Tibial artery (tissue), 4 donors: ENCODE measurements around the gene CRACR2B.

Experiments used
- DNase-seq, 2 donors: peaks; one replicate each; pipeline ENCODE4 v3.0.0-alpha.2; 2019
- H3K27ac ChIP-seq, 2 donors: fragments of 200-600 bp; sonication (generic) in 1 of 2; 1 replicate in 1 of 2; 2 replicates in 1 of 2; pipeline ENCODE4 v1.5.1; 2018 to 2019; ENCODE audit warnings: mild to moderate bottlenecking in 1 of 2
- H3K27me3 ChIP-seq, 2 donors: fragments of 200-600 bp; sonication (generic) in 1 of 2; one replicate each; pipeline versions ENCODE4 v1.5.1 to v1.6.0; 2016 to 2019
- H3K36me3 ChIP-seq, 3 donors: fragments of 200-600 bp; sonication (generic) in 2 of 3; one replicate each; pipeline ENCODE4 v1.5.1; 2016 to 2019; ENCODE audit warnings: mild to moderate bottlenecking in 2 of 3
- H3K4me1 ChIP-seq, 4 donors: fragments of 200-600 bp; sonication (generic) in 2 of 4; 1 replicate in 3 of 4; 2 replicates in 1 of 4; pipeline ENCODE4 v1.5.1; 2016 to 2019
- H3K4me3 ChIP-seq, 2 donors: fragments of 200-600 bp; sonication (generic) in 1 of 2; 1 replicate in 1 of 2; 2 replicates in 1 of 2; pipeline ENCODE4 v1.5.1; 2018 to 2019; ENCODE audit warnings: mild to moderate bottlenecking in 2 of 2
- H3K9me3 ChIP-seq, 3 donors: fragments of 200-600 bp; sonication (generic) in 1 of 3; one replicate each; pipeline ENCODE4 v1.5.1; 2016 to 2019
- intact Hi-C: fragments of 100-400 bp; cut with DNase I; formaldehyde crosslinking; loops from one replicate; pipeline ENCODE4 v1.15.0; 2023; ENCODE audit warnings: low total_unique reads
- TF ChIP-seq, protein P1 (sequence below), 2 experiments: fragments of 200-600 bp in 1 of 2; fragments of 450-650 bp in 1 of 2; IDR thresholded peaks; one replicate each; pipeline ENCODE4 v1.5.1; 2017 to 2019; ENCODE audit warnings: antibody characterized with exemption in 2 of 2, mild to moderate bottlenecking in 1 of 2, moderate library complexity in 1 of 2

Gene CRACR2B

GRCh38 chr11:821512-822371 lies 6.0 kb upstream of the CRACR2B start:
- Histone ChIP-seq H3K9me3 (no peaks in the 10 kb centered on the region), H3K27ac (peak overlapping the region; percentile 97 to 100), H3K4me3 (peak overlapping the region; percentile 88 to 97), H3K4me1 (peaks cover 5 to 69% (median 33%) of the 10 kb centered on the region in 4 donors), H3K36me3 (peaks cover 44 to 47% (median 46%) of the 10 kb centered on the region in 3 donors), H3K27me3 (peaks cover 0 to 27% of the 10 kb centered on the region in 2 donors)
- TF ChIP-seq, protein P1, sequence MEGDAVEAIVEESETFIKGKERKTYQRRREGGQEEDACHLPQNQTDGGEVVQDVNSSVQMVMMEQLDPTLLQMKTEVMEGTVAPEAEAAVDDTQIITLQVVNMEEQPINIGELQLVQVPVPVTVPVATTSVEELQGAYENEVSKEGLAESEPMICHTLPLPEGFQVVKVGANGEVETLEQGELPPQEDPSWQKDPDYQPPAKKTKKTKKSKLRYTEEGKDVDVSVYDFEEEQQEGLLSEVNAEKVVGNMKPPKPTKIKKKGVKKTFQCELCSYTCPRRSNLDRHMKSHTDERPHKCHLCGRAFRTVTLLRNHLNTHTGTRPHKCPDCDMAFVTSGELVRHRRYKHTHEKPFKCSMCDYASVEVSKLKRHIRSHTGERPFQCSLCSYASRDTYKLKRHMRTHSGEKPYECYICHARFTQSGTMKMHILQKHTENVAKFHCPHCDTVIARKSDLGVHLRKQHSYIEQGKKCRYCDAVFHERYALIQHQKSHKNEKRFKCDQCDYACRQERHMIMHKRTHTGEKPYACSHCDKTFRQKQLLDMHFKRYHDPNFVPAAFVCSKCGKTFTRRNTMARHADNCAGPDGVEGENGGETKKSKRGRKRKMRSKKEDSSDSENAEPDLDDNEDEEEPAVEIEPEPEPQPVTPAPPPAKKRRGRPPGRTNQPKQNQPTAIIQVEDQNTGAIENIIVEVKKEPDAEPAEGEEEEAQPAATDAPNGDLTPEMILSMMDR (IDR thresholded peaks at IDR 0.05): no peak
- intact Hi-C loops: no loop called here
- DNase-seq: peak in 1 of 2 donors; percentile 65

- H3K27me3 ChIP-seq: peaks cover 0 to 47% of the 10 kb centered on the region in 2 donors
- H3K9me3 ChIP-seq: no peaks in the 10 kb centered on the region
- intact Hi-C loops: no loop called here
- H3K27ac ChIP-seq: no peak overlapping the region
- H3K36me3 ChIP-seq: peaks cover 44 to 47% (median 46%) of the 10 kb centered on the region in 3 donors
- DNase-seq: no peak
- H3K4me3 ChIP-seq: no peak overlapping the region
- peaks cover 5 to 82% (median 44%) of the 10 kb centered on the region in 4 donors for H3K4me1 ChIP-seq
- TF ChIP-seq, protein P1 (IDR thresholded peaks at IDR 0.05): no peak
These were observed 4.1 kb upstream of the CRACR2B start for GRCh38 chr11:823441-824291.

DNA sequence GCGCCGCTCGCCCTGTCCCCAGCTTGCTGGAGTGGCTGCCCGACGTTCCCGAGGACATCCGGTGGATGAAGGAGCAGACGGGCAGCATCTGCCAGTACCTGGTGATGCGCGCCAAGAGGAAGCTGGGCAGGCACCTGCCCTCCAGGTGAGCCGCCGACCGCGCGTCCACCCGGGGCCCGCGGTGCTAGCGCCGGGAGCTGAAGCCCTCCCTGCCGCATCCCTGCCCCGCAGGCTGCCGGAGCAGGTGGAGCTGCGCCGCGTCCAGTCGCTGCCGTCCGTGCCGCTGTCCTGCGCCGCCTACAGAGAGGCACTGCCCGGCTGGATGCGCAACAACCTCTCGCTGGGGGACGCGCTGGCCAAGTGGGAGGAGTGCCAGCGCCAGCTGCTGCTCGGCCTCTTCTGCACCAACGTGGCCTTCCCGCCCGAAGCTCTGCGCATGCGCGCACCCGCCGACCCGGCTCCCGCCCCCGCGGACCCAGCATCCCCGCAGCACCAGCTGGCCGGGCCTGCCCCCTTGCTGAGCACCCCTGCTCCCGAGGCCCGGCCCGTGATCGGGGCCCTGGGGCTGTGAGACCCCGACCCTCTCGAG lies 3.3 kb upstream of the CRACR2B start:
- Histone ChIP-seq H3K4me3 (no peak overlapping the region), H3K27ac (no peak overlapping the region), H3K36me3 (peaks cover 44 to 47% (median 46%) of the 10 kb centered on the region in 3 donors), H3K4me1 (peaks cover 5 to 84% (median 45%) of the 10 kb centered on the region in 4 donors), H3K9me3 (no peaks in the 10 kb centered on the region), H3K27me3 (peaks cover 0 to 54% of the 10 kb centered on the region in 2 donors)
- DNase-seq: no peak
- TF ChIP-seq, protein P1 (IDR thresholded peaks at IDR 0.05): no peak
- intact Hi-C loops: no loop called here

- Histone ChIP-seq H3K9me3 (no peaks in the 10 kb centered on the region), H3K4me3 (no peak overlapping the region), H3K4me1 (peaks cover 5 to 90% (median 50%) of the 10 kb centered on the region in 4 donors), H3K27ac (no peak overlapping the region), H3K36me3 (peaks cover 44 to 47% (median 46%) of the 10 kb centered on the region in 3 donors), H3K27me3 (peaks cover 0 to 59% of the 10 kb centered on the region in 2 donors)
- DNase-seq: no peak
- TF ChIP-seq, protein P1 (IDR thresholded peaks at IDR 0.05): no peak
- intact Hi-C loops: no loop called here
These were observed 2.8 kb upstream of the CRACR2B start for GRCh38 chr11:824942-825341.
